ENCODE measurements around the gene MATK. TPM values are rescaled to one million over a fixed set of nuclear protein-coding genes. Genes with fewer than 3 reads are reported as not detected.

Gene MATK
- total RNA-seq, 1 experiment from 2014 or later = 0.78 TPM

DNA sequence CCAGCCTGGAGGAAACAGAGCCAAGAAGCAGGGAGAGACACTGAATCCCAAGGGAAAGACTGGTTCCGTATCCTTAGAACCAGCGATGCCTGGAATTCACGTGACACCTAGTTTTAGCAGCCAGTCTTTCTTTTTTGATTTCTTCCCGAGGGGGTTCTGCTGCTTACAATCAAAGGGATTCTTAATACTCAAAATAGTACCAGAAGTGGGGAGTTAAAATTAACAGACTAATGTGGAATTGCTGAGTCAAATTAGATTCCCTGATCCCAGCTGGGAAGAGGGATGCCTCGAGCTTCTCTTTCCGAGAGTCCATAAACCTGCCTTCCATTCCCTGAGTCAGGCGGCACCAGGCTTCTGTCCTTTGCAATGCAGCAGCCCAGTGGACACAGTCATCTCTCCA is 4.8 kb upstream of the MATK start:
- no peak for DNase-seq (ENCODE audit: low spot score)

DNA sequence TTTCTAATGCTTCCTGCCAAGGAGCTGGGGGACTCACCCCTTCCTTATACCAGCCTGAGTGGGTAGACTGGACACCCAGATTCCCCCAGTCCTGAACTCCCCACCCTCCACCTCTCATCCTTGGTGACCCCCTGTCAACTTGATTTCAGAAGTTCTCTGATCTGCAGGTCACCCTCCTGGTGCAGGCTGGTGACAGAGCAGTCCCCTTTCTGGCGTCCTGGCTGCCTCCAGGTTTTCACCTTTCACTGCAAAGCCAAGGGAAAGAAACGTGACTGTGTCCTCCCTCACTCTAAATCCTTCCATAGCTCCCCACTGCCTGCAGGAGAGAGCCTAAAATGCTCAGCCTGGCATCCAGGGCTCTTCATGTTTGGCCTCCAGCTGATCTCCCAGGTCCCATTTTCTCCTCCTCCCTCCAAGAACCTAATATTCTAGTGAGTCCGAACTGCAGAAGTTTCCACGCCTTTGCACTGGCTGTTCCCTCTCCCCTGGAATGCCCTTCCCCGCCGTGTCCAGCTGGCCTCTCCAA is 4.1 kb upstream of the MATK start:
- no peak for DNase-seq (ENCODE audit: low spot score)

DNA sequence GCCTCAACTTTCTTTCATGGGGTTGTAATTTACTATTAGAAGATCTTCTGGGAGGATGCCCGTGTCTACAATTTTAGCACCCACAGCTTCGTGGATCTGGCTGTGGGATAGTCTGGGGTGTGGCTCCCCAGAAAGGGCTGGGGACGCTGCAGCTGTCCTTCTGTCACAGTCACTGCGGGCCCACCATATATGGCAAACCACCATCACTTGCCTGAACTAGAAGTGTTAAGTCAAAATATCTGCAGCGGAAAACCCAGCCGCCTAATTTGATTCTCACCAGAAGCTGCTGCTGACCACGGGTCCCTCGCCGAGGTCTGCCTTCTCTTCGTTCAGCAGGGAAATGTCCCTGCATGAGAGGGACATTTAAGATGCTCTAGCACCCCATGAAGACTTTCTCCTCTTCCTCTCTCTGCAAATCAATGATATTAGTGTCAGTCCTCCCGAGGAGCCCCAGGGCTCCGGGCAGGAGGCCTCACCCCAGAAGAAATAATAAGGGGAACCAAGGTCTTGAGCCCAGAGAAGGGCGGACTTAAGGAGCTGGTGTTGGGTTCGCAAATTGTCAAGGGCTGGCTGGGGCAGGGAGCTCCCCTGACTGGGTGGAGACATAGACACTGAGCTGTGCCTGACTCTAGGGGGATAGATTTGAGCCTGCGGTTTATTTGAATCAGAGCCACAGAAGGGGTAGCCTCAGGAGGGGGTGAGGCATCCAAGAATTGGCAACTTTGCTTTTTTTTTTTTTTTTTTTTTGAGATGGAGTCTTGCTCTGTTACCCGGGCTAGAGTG is 3.0 kb upstream of the MATK start:
- DNase-seq (ENCODE audit: low spot score) = no peak

DNA sequence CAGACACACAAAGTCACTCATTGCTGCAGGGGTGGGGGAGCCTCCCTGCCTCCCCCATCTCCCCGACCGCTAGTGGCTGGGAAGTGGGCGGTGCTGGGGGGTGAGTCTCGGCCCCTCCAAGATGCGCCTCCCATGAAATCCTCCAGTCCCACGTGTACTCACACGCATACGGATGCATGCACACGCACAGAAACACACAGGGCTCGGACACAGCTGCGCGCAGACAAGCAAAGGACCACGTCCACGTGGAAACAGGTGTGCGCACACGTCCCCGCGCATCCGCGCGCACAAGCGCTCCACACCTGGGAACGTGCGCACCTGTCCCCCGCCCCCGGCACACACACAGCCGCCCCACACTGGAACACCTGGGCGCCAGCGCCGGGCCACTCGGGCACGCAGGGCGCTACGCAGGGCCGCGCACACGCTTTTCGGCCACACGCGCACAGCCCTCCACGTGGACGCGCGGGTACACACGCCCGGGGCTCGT is 687 bp downstream of the MATK start:
- no peak for DNase-seq (ENCODE audit: low spot score)

DNA sequence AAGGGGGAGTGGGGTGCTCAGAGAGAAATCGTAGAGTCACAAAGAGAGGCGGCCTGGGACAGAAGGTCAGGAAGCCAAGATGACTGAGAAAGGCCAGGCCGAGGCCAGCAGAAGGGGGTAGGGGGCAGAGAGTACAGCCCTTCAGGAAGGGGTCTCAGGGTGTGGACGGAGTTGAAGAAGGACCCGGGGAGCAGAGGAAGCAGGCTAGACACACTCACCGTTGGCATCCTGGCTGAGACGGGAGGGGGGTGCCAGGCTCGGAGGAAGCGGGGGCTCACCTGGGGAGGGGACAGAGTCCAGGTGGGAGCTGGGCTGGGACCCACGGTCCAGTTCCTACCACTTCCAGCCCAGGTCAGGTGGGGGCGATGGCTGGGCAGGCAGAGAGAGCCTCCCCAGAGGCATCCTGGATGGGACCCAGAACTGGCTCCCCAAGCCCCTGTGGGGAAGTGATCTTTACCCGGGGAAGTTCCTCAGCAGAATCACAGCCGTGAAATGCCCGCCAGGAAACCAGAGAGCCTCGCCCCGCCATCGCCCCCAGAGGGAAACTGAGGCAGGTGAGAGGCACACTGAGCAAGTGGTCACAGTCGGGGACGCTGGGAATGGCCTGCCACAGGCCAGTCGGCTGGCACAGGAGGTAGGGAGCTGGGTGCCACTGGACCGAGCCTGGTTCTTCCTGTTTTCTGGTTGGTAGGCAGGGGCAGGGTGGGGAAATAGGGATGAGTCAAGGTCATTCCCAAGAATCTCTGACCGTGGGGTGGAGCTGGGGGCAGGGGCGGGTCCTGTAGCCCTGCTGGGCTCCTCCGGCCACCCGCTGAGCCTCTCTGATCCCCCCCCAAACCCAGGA is 1.4 kb downstream of the MATK start:
- peak; percentile 40 for DNase-seq (ENCODE audit: low spot score)

DNA sequence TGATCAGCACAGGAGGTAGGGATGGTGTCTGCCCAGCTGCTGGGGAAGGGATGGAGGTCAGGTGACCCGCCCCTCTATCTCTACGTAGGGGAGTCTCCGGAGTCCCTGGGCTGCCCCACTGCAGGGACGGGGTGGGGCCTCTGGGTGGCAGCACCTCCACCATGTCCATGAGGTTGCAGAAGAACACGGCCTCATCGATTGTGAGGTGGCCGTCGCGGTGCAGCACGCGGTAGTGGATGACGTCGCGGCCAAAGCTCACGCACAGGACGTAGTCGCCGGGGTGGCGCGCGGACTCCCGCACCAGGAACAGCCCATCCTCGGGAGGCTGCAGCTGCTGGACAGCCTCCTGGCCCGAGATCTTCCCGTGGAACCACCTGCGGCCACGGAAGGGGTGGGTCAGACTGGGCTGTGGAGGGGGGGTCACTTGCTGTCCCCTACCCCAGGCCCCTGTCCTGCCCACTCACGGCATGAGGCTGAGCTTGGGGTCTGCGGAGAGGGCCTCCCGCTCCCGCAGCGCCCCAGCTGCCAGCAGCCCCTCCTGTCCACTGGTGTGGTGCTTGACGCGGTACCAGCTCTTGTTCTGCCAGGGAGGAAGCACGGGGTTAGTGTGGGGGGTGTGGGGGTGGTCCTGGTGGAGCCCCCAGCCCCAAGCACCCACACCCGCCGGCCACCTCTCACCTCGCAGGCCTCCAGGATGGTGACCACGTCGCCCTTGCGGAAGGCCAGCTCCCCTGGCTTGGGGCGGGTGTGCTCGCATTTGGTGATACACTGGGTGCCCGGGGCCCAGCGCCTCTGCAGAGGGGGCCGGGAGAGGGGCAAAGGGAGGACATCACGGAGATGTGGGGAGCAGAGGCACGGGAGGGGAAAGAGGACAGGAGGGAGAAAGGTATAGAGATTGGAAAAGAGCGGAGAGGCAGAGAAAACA is 2.3 kb downstream of the MATK start:
- DNase-seq (ENCODE audit: low spot score) = no peak

DNA sequence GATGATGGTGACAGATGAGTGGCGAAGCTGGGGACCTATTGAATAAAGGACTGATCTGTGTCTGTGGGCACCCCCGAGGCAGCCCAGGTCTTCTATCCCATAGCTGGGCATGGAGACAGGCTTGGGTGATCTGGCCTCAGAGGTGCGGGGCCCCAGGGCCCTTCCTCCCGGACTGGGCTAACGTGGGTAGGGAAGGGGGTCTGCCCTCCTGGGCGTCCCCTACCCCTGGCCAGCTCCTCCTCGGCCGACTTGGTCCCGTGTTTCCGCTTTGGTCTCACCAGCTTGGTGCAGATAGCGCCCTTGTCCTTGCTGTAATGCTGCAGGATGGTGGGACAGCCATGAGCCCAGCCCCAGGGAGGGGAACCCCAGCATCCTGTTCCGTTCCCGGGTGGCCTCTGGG is 3.3 kb downstream of the MATK start:
- no peak for DNase-seq (ENCODE audit: low spot score)

DNA sequence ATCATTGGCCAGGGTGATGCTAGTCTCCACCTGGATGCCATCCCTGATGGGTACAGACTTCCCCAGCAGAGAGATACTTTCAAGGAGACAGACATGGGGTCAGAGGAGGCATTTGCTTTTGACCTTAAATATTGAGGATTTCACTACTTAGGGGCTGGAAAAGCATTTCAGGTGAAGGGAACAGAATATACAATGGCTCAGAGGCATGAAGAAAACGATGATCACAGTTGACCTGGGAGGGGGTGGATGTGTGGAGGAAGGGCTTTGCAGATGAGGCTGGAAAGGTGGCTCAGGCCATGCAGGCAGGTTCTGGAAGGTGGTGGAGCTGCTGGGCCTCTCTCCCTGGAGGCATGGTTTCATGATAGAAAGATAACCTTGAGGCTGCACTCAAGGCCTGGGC is 3.9 kb downstream of the MATK start:
- DNase-seq (ENCODE audit: low spot score) = no peak

DNA sequence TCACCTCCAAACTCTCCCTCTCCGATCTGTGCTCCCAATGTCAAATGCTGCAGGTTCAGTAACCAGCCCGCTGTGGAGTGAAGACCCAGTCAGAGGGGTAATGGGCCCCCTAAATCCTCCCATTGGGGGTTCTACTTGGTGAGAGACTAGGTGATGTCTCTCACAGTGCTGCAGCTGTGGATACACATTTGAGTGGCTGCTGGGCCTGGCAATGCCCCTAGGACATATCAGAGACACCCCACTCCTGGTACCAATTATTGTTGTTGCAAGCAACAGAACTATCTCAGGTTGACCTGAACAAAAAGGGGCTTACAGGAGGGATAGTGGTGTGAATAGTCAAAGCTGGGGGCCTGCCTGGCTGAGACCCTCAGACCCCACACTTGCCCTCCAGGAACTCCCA is 4.6 kb downstream of the MATK start:
- no peak for DNase-seq (ENCODE audit: low spot score)

DNA sequence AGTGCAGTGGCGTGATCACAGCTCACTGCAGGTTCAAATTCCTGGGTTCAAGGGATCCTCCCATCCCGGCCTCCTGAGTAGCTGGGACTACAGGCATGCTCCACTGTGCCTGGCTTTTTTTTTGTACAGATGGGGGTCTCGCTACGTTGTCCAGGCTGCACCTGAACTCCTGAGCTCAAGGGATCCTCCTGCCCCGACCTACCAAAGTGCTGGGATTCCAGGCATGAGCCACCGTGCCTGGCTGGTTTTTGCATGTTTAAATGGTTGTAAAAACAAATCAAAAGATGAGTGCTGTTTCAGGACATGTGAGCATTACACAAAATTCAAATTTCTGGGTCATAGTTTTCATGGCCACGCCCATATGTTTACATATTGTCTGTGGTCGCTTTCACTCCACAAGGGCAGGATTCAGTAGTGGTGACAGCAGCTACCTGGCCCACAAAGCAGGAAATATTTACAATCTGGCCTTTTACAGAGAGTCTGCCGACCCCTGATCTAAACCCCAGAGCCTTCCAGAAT is 5.3 kb downstream of the MATK start:
- no peak for DNase-seq (ENCODE audit: low spot score)

DNA sequence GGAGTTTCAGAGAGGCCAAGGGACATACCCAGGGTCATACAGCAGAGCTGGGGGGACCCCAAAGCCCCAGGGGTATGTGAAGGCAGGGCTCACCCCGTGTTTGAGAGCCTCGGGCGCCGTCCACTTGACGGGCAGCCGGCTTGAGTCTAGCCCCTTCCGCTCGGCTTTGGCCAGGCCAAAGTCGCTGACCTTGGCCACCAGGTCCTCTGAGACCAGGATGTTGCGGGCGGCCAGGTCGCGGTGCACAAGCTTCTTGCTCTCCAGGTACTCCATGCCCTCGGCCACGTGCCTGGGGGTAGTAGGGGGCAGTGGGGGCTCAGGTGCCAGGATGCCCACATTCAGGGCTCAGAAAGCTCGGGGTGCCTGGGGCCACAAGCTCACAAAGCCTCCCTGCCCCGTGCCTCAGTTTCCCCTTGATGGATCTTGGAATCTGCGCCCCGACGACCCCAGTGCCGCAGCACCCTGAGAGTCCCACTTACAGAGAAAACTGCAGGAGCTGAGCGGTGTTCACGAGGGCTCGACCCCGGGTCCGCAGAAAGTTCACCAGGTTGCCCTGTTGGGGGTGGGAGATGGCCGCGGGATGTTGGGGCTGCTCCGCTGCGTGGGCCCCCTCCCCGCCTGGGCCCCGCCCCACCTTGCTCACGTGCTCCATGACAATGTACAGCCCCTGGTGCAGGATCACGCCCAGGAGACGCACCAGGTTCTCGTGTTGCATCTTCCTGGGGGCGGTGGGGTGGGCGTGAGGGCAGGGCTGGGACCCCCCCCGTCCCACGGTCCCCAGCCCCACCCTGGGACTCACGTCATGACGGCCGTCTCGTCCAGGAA is 7.1 kb downstream of the MATK start:
- DNase-seq (ENCODE audit: low spot score) = no peak

DNA sequence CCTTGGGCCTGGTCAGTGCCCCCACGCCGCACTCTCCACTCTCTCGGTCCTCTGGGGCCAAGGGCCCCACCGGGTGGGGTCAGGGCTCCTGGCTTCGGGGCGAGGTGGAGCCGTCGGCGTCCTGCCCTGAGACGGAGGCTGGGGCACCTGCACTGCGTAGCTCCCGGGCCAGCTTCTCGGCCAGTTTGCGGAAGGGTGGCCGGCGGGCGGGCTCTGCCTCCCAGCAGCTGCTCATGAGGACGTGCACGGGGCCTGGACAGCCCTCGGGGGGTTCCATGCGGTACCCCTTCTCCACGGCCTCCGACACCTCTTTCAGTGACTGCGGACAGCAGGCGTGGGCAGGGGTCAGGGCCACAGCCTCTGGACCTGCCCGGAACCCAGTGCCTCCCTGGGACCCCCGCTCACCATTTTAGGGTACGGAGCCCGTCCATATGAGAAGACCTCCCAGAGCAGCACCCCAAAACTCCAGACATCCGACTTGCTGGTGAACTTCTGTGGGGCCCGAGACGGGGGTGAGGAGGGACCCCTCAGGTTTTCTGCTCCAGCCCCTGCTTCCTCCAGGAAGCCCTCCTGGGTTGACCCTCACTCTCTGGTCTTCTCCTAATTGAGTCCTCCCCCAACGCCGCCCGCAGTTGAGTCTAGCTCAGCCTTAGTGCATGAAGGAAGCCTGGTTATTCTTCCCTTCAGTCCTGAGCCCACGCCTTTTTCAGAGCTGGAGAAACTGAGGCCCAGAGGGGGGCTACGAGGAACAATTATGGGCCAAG is 7.9 kb downstream of the MATK start:
- no peak for DNase-seq (ENCODE audit: low spot score)

DNA sequence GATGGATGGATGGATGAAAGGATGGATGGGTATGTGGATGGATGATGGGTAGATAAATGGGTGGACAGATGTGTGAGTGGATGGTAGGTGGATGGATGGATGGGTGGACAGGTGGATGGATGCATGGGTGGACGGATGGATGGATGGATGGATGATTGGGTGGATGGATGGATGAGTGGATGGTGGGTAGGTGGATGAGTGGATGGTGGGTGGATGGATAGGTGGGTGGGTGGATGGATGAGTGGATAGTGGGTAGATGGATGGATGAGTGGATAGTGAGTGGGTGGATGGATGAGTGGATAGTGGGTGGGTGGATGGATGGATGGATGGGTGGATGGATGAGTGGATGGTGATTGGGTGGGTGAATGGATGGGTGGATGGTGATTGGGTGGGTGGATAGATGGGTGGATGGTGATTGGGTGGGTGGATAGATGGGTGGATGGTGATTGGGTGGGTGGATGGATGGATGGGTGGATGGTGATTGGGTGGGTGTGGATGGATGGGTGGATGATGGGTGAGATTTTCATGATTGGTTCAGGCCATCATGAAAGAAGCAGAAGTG is 9.6 kb downstream of the MATK start:
- DNase-seq (ENCODE audit: low spot score) = no peak

DNA sequence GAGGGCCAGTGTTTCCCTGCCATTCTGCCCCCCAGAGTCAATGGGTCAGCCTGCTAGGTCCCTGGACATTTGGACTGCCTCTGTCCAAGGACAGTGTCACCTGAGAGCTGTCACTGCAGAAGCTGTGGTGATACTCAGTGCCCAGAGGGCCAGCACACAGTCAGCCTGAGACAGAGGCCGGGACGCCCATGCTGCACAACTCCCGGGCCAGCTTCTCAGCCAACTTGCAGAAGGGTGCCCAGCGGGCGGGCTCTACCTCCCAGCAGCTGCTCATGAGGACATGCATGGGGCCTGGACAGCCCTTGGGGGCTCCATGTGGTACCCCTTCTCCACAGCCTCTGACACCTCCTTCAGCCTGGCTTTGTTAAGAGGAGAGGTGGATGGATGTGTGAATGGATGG is 10.3 kb downstream of the MATK start:
- DNase-seq (ENCODE audit: low spot score) = no peak

DNA sequence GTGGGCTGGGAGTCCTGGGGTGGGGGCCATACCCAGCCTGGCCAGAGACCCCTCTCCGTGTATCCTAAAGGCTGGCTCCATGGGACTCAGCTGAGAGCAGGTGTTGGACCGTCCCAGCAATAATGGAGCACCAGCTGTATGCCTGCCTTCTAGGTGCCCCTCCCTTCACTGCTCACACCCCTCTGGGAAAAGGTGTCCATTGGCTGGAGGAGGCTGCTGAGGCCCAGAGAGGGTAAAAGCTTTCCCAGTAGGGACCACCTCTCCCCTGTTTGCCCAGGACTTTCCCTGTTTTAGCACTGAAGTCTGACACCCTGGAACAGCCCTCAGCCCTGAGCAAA is 10.8 kb downstream of the MATK start:
- DNase-seq (ENCODE audit: low spot score) = no peak

DNA sequence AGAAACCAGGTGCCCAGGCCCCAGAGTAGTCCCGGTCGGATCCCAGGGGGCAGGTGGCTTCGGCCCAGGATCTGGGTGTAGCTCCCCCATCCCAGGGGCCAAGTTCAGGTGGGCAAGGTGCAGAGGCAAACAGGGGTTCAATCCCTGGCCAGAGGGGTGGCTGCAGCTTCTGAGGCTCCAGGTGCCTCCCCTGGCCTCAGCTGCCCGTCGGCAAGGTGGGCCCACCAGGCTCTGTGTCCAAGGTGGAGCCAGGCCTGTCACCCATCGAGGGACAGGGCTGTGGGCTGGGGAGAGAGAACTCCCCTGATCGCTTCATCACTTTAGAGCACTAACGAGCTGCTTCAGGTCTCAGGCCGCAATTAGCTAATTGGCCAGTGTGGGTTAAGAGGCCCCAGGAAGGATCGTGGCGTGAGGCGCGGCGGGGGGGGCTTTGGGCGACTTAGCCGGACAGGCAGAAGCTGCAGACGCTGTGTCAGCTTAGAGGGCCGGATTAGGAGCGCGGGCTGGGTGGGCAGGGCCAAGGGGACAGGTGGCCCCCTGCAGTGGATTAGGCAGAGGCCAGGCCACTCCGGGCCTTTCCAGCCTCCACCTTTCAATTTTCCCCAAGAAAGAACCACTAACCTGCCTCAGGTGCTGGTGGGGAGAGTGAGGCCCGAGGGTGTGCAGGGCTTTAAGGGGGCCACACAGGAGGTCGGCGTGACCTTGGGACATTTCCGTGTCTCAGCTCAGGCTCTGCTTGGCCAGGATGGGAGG is 11.4 kb downstream of the MATK start:
- no peak for DNase-seq (ENCODE audit: low spot score)

DNA sequence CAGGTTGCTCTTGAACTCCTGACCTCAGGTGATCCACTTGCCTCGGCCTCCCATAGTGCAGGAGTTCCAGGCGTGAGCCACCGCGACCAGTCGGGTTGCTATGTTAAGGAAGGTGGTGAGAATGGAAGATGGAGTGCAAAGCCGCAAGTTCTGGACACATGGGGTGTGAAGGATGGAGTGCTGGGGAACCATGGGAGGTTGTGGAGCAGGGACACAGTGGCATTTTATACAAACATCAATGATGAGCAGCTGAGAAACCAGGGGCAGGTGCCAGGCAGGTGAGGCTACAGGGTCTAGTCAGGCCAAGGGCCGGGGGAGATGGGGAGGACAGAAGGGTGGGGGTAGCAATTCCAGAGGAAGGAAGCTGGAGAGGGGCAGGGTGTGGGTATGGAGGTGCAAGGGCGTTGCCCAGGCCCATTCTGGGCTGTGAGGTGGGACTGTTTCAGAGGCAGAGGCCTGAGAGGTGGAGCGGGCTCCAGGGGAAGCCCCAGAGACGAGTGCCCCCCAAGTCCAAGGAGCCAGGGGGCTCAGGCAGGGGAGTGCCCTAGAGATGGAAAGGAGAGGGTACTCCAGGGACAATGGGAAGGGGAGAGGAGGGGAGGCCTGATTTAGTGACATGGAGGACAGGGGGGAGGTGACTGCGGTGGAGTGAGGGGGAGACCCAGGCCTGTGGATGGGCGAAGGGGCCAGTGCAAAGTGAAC is 12.2 kb downstream of the MATK start:
- no peak for DNase-seq (ENCODE audit: low spot score)

DNA sequence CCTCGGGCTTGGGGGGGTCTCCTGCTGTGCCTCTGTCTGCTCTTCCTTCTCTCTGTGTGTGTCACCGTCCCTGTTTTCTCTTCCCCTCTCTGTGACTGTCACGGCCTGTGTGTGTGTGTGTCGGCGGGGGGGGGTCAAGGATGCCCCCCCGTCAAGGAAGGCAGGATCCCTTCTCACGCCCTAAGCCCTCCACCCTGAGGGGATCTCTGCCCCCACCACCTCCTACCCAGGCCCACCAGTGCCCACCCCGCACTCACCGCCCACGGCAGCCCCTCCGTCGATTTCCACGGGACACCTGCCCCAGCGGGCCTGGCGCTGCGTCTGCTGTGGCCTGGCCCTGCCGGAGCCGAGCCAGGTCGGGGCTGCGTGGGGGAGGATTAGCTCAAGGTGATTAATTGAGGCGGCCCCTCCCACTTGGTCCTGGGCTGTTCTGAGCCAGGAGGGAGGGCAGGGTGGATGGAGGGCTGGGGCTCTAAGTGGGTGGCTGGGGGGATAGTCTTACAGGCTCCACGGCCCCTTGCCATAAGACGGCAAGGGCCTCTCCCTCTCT is 14.2 kb downstream of the MATK start, which contains the start of gene RAX2:
Gene RAX2 (minus strand): TSS at position 323 of the 550 bp plus-strand sequence. CDS start 486 bp downstream, outside the sequence.
- DNase-seq (ENCODE audit: low spot score) = no peak
